Suppressor macrophage (primary cell): ENCODE data around the gene DHX38.

Experiments
- DNase-seq, 4 experiments: peaks; one replicate each; pipeline ENCODE4 v3.0.0-alpha.2; 2020 to 2022

Gene DHX38

GRCh38 chr16:72084445-72084844 lies 9.2 kb upstream of the DHX38 start:
- DNase-seq = no peak

DNA sequence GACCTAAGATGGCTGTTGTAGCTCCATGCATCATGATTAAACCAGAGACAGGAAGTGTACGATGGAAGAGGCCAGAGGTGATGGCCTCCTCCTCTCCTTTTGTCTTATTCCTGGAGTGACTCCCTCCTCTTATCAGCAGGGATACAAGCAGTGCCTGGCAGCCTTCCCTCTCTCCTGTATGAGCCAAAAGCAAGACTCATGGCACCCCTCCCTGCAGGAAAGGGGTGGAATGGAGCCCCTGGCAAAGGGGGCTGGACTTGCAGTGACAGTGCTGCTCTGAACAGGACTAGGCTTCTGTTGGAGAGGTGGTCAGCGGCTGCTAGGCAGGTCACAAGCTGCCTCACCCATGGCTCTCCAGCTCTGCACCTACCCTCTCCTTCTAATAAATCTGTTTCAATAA lies 8.6 kb upstream of the DHX38 start:
- DNase-seq = no peak

DNA sequence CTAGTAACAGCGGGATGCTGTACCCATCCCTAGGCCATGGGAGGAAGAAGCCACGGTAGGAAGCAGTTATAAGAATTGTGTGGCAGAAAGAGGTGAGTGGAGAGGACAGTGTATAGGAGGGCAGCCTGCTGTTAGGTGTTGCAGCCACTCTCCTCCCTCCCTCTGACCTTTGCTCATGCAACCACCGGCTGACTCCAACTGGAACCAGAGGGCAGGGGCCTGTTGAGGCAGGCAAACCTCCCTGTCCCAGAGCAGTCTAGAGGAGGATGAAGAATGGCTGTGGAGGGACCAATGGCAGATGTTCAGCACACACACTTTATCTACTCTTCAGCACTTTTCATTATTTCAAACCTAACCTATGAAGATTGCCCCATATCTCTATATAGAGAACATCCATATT lies 2.4 kb upstream of the DHX38 start:
- no peak for DNase-seq

DNA sequence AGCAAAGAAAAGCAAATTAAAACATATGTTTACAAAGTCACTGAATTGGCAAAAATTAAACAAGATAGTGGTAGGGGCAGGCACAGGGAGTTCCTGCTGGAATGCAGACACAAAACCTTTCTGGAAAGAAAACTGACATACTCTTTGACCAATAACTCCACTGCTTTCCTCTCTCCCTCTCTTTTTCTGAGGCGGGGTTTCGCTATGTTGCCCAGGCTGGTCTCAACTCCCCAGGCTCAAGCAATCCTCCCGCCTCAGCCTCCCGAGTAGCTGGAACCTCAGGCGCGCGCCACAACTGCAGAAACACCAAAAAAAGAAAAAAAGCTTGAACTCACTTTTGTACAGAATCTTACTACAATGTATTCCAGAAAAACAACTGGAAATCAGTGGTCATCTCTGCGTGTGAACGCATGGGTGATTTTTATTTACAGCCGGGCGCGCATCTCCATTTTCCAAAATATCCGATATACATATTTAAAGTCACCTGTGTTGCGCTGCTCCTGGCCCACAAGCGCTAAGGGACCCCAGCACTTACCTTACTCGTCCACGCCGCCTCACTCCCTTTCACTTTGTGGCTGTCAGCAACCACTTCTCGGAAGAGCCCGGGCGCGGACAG lies 707 bp upstream of the DHX38 start:
- peak; percentile 3 to 54 (median 42) for DNase-seq

- peak; percentile 46 to 69 (median 52) for DNase-seq
These were observed 591 bp downstream of the DHX38 start for GRCh38 chr16:72094266-72094610.

DNA sequence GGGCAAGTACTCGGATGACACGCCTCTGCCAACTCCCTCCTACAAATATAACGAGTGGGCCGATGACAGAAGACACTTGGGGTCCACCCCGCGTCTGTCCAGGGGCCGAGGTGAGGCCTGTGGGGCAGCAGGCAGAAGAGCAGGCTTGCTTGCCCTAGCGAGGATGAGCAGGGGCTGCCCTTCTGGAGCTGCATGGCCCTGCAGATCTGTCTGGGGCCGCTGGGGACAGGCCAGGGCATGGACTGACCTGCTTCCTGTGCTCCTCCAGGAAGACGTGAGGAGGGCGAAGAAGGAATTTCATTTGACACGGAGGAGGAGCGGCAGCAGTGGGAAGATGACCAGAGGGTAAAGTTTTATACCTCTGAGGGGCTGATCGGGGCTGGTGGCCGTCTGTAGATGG lies 5.3 kb downstream of the DHX38 start:
- no peak for DNase-seq

DNA sequence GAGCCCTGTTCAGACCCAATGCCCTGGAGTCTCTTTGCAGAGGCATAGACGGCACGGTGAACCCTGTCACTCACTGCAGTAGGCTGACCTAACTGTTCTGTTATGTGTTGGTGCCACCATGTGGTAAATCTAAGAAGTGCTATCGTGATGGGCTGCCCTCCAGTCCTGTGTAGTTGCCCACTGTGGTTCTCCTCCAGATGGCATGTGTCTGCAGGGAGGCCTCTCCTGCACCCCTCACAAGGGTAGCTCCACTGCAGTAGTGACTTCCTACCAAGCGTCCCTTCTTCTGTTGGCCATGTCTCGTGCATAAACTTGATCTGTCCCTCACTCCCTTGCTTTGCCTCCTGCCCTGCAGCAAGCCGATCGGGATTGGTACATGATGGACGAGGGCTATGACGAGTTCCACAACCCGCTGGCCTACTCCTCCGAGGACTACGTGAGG lies 5.8 kb downstream of the DHX38 start:
- DNase-seq = peak; percentile 61 to 70 (median 68)

GRCh38 chr16:72101195-72101594 lies 7.5 kb downstream of the DHX38 start:
- DNase-seq = no peak

DNA sequence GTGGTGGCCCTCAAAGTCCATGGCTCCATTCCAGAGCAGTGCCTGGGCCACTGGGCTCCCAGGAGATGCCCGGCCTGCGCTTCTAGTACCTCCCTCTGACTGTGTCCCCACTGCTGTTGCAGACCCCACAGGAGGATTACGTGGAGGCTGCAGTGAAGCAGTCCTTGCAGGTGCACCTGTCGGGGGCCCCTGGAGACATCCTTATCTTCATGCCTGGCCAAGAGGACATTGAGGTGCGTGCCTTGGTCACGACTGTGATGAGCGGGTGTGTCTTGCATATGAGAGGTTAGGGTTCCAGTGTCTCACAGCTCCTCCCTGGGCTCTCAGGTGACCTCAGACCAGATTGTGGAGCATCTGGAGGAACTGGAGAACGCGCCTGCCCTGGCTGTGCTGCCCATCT lies 11.3 kb downstream of the DHX38 start:
- no peak for DNase-seq

DNA sequence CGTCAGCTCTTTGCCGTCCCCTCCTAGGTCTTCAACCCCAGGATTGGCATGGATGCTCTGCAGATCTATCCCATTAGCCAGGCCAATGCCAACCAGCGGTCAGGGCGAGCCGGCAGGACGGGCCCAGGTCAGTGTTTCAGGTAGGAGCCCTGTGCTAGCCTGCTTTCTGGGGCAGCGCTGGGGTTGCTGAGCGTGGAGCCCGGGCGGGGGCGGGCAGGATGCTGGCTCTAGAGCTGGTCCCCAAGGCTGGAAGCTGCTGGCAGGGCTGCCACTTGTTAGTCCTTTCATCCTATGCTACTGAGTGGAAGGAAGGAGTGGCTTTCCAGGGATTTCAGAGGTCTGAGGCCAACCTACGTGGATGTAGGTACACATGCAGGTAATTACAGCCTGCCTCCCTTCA lies 12.3 kb downstream of the DHX38 start:
- no peak for DNase-seq

DNA sequence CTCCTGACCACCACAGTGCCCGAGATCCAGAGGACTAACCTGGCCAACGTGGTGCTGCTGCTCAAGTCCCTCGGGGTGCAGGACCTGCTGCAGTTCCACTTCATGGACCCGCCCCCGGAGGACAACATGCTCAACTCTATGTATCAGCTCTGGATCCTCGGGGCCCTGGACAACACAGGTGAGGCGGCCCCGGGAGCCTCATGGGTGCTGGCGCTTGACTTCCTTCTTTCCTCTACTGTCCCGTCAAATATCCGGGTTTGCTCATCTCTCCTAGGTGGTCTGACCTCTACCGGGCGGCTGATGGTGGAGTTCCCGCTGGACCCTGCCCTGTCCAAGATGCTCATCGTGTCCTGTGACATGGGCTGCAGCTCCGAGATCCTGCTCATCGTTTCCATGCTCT lies 13.7 kb downstream of the DHX38 start:
- DNase-seq = no peak

- no peak for DNase-seq
These were observed 14.9 kb downstream of the DHX38 start for GRCh38 chr16:72108353-72109102.

DNA sequence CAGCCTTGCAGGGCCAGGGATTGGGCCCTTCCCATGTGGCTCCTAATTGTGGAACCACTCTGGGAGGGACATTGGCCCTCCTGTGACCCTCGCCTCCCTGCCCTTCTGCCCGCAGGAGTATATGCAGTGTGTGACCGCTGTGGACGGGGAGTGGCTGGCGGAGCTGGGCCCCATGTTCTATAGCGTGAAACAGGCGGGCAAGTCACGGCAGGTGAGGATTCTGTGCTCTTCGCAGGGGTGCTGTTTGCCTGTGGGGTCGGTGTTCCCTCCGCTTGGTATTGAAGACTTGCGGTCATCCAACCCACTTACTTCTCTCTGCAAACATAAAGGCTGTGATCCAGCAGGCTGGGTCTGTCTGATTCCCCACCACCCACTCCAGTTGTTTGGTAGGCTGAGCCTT lies 15.7 kb downstream of the DHX38 start:
- no peak for DNase-seq

DNA sequence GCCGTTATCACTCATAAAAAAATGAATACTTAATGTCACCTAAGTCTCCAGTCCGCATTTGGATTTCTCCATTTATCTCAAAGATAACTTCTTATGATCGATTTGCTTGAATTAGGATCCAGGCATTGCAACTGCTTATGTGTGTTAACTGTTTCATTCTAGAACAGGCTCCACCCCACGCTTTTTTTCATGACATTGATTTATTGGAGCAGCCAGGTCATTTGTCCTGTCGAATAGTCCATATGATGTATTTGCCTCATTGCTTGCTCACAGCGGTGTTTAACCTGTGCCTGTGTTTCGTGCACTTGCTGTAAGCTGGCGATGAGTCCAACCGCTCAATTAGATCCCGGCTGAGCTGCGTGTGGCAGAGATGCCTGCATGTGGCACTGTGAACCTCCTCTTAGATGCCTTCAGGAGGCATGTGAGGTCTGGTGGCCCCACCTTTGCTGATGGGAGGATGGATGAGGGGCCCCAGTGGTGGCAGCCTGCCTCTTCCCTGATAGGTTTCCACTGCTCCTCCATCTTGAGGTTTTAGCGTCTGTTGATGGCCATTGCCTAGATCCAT lies 16.4 kb downstream of the DHX38 start:
- DNase-seq = no peak

DNA sequence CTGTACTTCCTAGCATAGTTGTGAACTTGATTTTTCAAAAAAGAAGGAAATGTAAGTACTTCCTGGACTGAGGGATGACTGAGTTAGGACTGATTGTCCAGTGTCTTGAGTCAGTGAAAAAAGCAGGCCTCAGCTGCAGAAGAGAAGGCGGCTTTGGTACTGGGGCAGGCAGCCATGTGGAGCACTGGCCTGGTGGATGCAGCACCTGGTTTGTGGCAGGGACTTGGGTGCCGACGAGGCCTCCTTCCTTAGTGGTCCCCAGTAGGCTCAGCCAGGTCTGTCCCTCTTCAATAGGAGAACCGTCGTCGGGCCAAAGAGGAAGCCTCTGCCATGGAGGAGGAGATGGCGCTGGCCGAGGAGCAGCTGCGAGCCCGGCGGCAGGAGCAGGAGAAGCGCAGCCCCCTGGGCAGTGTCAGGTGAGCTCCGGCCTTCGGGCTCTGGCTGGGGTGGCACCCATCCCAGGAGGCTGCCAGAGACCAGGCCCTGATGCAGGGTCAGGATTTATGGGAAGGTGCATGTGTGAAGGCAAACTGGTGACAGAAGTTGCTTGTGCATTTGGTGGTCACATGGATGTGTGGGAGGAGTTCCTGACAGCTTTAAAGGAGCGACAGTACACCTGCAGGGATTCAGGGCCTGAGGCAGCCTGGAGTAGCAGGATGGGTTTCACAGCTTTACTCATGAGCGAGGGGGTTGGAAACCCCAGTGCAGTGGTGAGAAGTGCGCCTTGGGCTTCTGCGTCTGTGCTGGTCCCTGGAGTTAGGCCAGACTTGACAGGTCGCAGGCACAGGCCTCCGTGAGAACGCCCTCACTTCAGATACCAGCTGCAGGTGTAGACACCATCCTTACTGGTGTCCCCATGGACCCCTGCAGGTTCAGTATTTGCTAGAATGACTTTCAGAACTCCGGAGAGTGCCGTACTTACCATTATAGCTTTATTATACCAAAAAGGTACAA lies 17.3 kb downstream of the DHX38 start:
- no peak for DNase-seq

DNA sequence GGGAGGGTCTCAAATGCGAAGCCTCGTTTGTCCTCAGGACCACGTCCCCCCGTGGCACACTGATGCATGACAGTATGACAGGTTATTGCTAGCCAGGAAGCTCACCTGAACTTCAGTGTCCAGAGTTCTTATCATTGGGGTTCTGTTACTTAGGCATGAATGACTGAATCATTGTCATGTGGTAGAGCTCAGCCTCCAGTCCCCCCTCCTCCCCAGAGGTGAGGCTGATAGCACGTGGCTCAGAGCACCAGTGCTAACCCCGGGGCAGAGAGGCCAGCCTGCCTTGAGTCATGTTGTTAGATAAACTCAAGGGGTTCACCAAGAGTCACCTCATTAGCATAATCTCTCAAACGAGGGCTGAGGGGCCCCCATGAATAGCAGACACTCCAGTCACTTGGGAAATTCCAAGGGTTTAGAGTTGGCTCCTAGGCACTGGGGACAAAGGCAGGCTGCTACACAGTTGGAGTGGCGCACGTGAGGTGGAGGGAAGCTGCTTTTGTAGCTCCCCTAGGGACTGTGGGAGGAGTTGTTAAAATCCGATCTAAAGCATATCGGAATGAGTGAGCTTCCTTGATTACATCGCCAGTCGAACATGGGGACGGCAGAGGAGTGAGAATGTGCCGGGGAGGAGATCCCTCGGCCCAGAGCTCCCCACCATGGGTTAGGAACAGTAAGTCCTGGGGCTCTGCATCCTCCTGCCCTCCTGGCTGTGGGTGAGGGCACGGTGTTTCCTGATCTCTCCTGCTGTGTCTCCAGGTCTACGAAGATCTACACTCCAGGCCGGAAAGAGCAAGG lies 18.2 kb downstream of the DHX38 start:
- no peak for DNase-seq

DNA sequence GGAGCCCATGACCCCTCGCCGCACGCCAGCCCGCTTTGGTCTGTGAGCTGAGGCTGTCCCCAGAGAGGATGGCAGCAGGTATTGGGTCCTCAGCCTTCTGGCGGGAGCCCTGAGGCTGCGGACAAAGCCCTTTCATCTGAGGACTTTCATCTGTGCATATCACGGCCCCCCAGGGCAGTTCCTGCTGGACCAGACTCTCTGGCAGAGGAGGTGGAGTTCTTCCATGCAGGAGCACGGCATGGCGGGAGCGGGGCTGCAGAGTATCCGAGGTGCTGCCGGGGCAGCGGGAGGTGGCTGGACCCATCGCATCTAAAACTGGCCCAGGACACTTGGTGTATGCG lies 18.8 kb downstream of the DHX38 start:
- no peak for DNase-seq

- DNase-seq = no peak
These were observed 19.4 kb downstream of the DHX38 start for GRCh38 chr16:72112906-72113615.

GRCh38 chr16:72113616-72113945 lies 19.9 kb downstream of the DHX38 start:
- no peak for DNase-seq

DNA sequence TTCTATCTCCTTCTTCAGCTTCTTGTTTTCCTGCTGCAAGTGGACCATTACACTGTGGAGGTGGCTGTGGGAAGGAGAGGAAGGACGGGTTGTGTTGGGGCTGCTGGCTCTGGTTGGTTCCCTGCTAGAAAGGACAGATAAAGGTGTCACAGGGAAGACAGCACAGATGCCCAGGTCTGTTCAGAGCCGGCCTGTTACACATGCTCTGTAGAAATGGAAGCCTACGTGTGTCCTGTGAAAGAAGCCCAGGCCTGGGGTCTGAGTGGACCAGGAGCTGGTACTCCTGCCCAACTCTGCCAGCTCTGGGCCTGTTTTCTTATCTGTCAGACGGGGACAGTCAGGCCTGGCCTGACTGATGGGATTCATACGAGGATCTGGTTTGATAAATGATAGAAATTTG lies 26.4 kb downstream of the DHX38 start:
- no peak for DNase-seq

- no peak for DNase-seq
These were observed 28.7 kb downstream of the DHX38 start for GRCh38 chr16:72122308-72122707.

- no peak for DNase-seq
These were observed 29.3 kb downstream of the DHX38 start for GRCh38 chr16:72122916-72123315.
